Upper lobe of left lung (tissue), 6 donors: ENCODE measurements around the gene TNS4. TPM values are rescaled to one million over a fixed set of nuclear protein-coding genes. Genes with fewer than 3 reads are reported as not detected.

Source experiments
- ATAC-seq, 2 donors: fragments of 200-7000 bp; cut with Tn5 transposase; one replicate each; pipeline ENCODE4 v1.9.1; 2022; ENCODE audit warnings: mild to moderate bottlenecking in 2 of 2, moderate library complexity in 2 of 2; ENCODE audit not compliant: low FRiP score in 2 of 2
- DNase-seq, 2 donors: peaks; one replicate each; pipeline ENCODE4 v3.0.0-alpha.2; 2019 to 2020
- H3K27ac ChIP-seq, 4 donors: fragments of 200-600 bp; sonication (generic); one replicate each; pipeline ENCODE4 v1.5.1; 2016 to 2019
- H3K27me3 ChIP-seq, 4 donors: fragments of 200-600 bp; sonication (generic); one replicate each; pipeline ENCODE4 v1.5.1; 2017 to 2019
- H3K36me3 ChIP-seq, 4 donors: fragments of 200-600 bp; sonication (generic); one replicate each; pipeline ENCODE4 v1.5.1; 2016 to 2019
- H3K4me1 ChIP-seq, 4 donors: fragments of 200-600 bp; sonication (generic); one replicate each; pipeline ENCODE4 v1.5.1; 2018 to 2019
- H3K4me3 ChIP-seq, 4 donors: fragments of 200-600 bp; sonication (generic); one replicate each; pipeline ENCODE4 v1.5.1; 2017 to 2019; ENCODE audit warnings: mild to moderate bottlenecking in 2 of 4, moderate library complexity in 1 of 4
- H3K9me3 ChIP-seq, 4 donors: fragments of 200-600 bp; sonication (generic); one replicate each; pipeline ENCODE4 v1.5.1; 2018 to 2019
- CTCF ChIP-seq, 6 experiments: fragments of 450-650 bp in 4 of 6; fragments of 200-600 bp in 2 of 6; sonication (generic) in 2 of 6; IDR thresholded peaks; one replicate each; pipeline ENCODE4 v1.5.1; 2016 to 2019; ENCODE audit warnings: antibody characterized with exemption in 6 of 6
- EP300 ChIP-seq, 4 donors: sonication (generic); formaldehyde crosslinking; IDR thresholded peaks; one replicate each; pipeline ENCODE4 v1.5.1; 2017; ENCODE audit warnings: antibody characterized with exemption in 4 of 4, control low read depth in 2 of 4
- POLR2A ChIP-seq, 4 donors: fragments of 450-650 bp; IDR thresholded peaks; one replicate each; pipeline ENCODE4 v1.5.1; 2016 to 2017; ENCODE audit warnings: antibody characterized with exemption in 4 of 4, mild to moderate bottlenecking in 2 of 4
- POLR2AphosphoS5 ChIP-seq, 2 donors: sonication (generic); formaldehyde crosslinking; IDR thresholded peaks; one replicate each; pipeline ENCODE4 v1.5.1; 2017; ENCODE audit warnings: antibody characterized with exemption in 2 of 2
- WGBS, 2 donors: methylation state at CpG; one replicate each; pipeline ENCODE4 v1.1.5; 2017 to 2018; 5-methylcytosine and 5-hydroxymethylcytosine counted together
- total RNA-seq, 6 donors: library from RNA; depleted of rRNA in 4 of 6; stranded (reverse); fragments of >200 nt in 4 of 6; gene quantifications; one replicate each; pipeline versions ENCODE4 v1.1.0 to v1.2.1, GENCODE V29; 2016 to 2021
- donor health status: DM: no; HTN: no; CAD: no; lungs with moderate emphysema.
- donor health status: DM: no; HTN: yes; CAD: no; lungs with severe emphysema.

Gene TNS4
- total RNA-seq, 6 donors from 2014 or later, result 0.54 to 5.1 (median 1.1) TPM; not detected in 1

- WGBS, 2 donors, result 16 to 28% methylated on average over 4 to 15 of the region's 15 CpGs
- DNase-seq (no peak), ATAC-seq (no peak)
- H3K27ac ChIP-seq, result peak overlapping the region; percentile 85 to 92 (median 90)
- H3K9me3 ChIP-seq, result no peaks in the 10 kb centered on the region
- peak overlapping the region; percentile 51 to 71 (median 67) for H3K4me3 ChIP-seq
- no peak for TF ChIP-seq POLR2AphosphoS5 (IDR thresholded peaks at IDR 0.05)
- TF ChIP-seq POLR2A (IDR thresholded peaks at IDR 0.05), result no peak
- TF ChIP-seq EP300 (IDR thresholded peaks at IDR 0.05), result no peak
- no peak for TF ChIP-seq CTCF (IDR thresholded peaks at IDR 0.05)
- H3K4me1 ChIP-seq, result peaks cover 44 to 61% (median 59%) of the 10 kb centered on the region in 4 donors
- no peaks in the 10 kb centered on the region for H3K27me3 ChIP-seq
- H3K36me3 ChIP-seq, result no peaks in the 10 kb centered on the region
Observed at GRCh38 chr17:40443988-40444899, 57.2 kb downstream of the TNS4 start.

- Histone ChIP-seq H3K27ac (peak within 1 kb of the TSS; percentile 85 to 92 (median 90)), H3K27me3 (no peaks in the 10 kb centered on the region), H3K36me3 (no peaks in the 10 kb centered on the region), H3K4me3 (peak within 1 kb of the TSS; percentile 51 to 71 (median 67)), H3K4me1 (peaks cover 35 to 52% (median 51%) of the 10 kb centered on the region in 4 donors), H3K9me3 (no peaks in the 10 kb centered on the region)
- 0 to 1% methylated on average over 2 to 31 of the region's 98 CpGs for WGBS, 2 donors
- ATAC-seq, result peak; percentile 75 to 87
- TF ChIP-seq EP300 (IDR thresholded peaks at IDR 0.05) (no peak), POLR2A (IDR thresholded peaks at IDR 0.05) (peak in 3 of 4 donors; percentile 45 to 78 (median 64)), CTCF (IDR thresholded peaks at IDR 0.05) (peak; percentile 22 to 71 (median 52)), POLR2AphosphoS5 (IDR thresholded peaks at IDR 0.05) (peak in 1 of 2 donors; percentile 70)
- peak; percentile 84 to 96 for DNase-seq
Observed at GRCh38 chr17:40443196-40443987, 58.0 kb downstream of the TNS4 start, which contains the start of gene IGFBP4. Gene IGFBP4 (plus strand): TSS chr17:40443450. CDS start chr17:40443736, 286 bp downstream.

GRCh38 chr17:40442392-40443195 lies 58.8 kb downstream of the TNS4 start:
- DNase-seq, result no peak
- 22 to 34% methylated on average over 27 to 29 of the region's 29 CpGs for WGBS, 2 donors
- peak overlapping the region; percentile 85 to 92 (median 90) for H3K27ac ChIP-seq
- peak overlapping the region; percentile 18 to 71 (median 67) for H3K4me3 ChIP-seq
- peak; percentile 15 to 38 for ATAC-seq
- no peaks in the 10 kb centered on the region for H3K36me3 ChIP-seq
- H3K9me3 ChIP-seq, result no peaks in the 10 kb centered on the region
- H3K27me3 ChIP-seq, result no peaks in the 10 kb centered on the region
- peaks cover 28 to 45% (median 43%) of the 10 kb centered on the region in 4 donors for H3K4me1 ChIP-seq
- TF ChIP-seq CTCF (IDR thresholded peaks at IDR 0.05) (peak in 1 of 6 experiments; percentile 32), POLR2A (IDR thresholded peaks at IDR 0.05) (no peak)

GRCh38 chr17:40440166-40440565 lies 61.3 kb downstream of the TNS4 start:
- DNase-seq (no peak), ATAC-seq (no peak)
- Histone ChIP-seq H3K36me3 (no peaks in the 10 kb centered on the region), H3K27me3 (no peaks in the 10 kb centered on the region), H3K27ac (no peak overlapping the region), H3K9me3 (no peaks in the 10 kb centered on the region), H3K4me3 (no peak overlapping the region), H3K4me1 (peaks cover 18 to 31% (median 27%) of the 10 kb centered on the region in 4 donors)
- TF ChIP-seq POLR2AphosphoS5 (IDR thresholded peaks at IDR 0.05) (no peak), EP300 (IDR thresholded peaks at IDR 0.05) (no peak), POLR2A (IDR thresholded peaks at IDR 0.05) (no peak), CTCF (IDR thresholded peaks at IDR 0.05) (no peak)
- 74 to 76% methylated on average over 3 to 4 of the region's 4 CpGs for WGBS, 2 donors
